ENCODE measurements around the gene CDH23.

Gene CDH23

DNA sequence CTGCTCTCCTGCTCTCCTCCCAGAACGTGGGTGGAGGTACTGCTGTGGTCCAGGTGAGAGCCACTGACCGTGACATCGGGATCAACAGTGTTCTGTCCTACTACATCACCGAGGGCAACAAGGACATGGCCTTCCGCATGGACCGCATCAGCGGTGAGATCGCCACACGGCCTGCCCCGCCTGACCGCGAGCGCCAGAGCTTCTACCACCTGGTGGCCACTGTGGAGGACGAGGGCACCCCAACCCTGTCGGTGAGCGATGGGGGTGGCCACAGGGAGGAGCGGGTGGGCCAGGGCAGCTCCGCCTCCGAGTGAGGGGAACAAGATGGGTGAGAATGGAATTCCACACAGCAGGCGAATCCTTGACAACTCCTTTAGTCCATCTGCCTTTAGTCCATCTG lies 345.0 kb downstream of the CDH23 start:
- ChIA-PET CTCF (interaction anchor here (1.3 to 2.0 kb wide), 3 partner anchors 9 to 31 kb away, joined by 3 to 5 read pairs (median 5); partner anchors contain the start of gene VSIR), POLR2A (no interaction called here)
- no peak overlapping the region for H3K4me3 ChIP-seq (ENCODE audit: low read depth, low read length)
- TF ChIP-seq, protein P1, sequence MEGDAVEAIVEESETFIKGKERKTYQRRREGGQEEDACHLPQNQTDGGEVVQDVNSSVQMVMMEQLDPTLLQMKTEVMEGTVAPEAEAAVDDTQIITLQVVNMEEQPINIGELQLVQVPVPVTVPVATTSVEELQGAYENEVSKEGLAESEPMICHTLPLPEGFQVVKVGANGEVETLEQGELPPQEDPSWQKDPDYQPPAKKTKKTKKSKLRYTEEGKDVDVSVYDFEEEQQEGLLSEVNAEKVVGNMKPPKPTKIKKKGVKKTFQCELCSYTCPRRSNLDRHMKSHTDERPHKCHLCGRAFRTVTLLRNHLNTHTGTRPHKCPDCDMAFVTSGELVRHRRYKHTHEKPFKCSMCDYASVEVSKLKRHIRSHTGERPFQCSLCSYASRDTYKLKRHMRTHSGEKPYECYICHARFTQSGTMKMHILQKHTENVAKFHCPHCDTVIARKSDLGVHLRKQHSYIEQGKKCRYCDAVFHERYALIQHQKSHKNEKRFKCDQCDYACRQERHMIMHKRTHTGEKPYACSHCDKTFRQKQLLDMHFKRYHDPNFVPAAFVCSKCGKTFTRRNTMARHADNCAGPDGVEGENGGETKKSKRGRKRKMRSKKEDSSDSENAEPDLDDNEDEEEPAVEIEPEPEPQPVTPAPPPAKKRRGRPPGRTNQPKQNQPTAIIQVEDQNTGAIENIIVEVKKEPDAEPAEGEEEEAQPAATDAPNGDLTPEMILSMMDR (IDR thresholded peaks at IDR 0.05; ENCODE audit: insufficient read depth, low read length, missing control alignments): no peak
- no peak for DNase-seq (ENCODE audit: low read depth, low spot score)

DNA sequence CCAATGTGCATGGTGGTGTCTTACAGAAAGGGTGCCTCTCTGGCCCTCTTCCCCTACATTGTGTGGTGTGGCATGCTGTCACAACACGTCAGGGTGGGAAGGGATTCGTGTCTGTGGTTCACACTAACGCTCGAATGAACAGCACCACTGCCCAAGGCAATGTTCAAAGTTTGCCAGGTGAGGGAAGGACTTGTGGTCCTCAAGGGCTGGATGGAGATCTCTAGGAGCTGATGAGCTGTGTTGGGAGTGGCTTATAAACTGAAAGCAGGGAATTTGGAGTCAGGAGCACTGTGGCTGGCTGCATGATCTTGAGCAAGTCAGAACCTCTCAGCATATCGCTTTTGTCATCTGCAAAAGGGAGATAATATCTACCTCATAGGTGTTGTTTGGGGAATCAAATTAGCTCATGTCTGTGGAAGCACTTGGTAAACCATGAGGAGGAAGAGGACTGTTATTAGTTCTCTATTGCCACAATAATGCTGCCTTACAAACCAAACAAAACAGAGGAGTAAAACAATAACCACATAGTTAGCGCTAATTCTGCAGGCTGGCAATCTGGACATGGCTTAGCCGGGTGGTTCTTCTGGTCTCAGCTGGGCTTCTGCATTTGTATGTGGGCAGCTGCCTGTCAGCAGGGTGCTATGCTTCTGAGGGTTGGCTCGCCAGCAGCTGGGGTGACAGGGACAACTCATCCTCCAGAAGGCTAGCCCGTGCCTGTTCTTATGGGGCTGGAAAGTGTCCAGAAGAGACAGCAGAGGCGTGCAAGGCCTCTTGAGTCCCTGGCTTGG lies 345.8 kb downstream of the CDH23 start:
- CTCF ChIA-PET: interaction anchor here (1.1 to 2.0 kb wide), 4 partner anchors 10 to 31 kb away, joined by 3 to 5 read pairs (median 5); partner anchors contain the start of gene VSIR
- TF ChIP-seq, protein P1 (IDR thresholded peaks at IDR 0.05; ENCODE audit: insufficient read depth, low read length, missing control alignments): no peak
- DNase-seq (ENCODE audit: low read depth, low spot score): no peak
- no peak overlapping the region for H3K4me3 ChIP-seq (ENCODE audit: low read depth, low read length)
- POLR2A ChIA-PET: no interaction called here

DNA sequence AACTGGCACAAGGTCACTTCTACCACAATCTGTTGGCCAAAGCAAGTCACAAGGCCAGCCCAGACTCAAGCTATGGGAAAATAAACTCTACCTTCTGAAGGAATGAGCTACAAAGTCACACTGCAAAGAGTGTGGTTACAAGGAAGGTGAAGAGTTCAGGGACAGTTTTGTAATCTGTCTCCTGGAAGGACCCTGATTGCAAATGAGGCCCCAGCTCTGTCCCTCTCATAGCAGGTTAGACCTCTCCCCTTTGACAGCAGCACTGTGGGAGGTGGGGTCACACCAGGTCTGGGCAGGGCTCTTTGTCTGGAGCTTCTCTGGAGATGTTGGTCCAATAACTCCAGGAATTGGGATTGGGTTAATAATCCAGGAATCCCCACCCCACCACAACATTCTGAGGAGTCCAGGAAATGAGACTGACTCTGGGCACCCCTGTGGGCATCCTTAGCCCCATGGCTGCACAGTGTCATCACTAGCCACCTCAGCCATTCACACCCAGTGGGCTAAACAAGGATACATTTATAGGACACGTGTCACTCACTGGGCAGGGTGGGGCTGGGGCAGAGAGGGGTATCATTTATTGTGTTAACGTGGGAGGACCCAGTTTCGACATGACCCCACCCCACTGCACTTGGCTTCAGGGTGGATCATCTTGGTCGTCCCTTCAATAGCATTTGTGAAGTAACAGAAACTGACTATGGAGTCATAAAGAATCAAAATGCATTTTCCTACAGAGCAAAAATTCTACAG lies 346.5 kb downstream of the CDH23 start:
- TF ChIP-seq, protein P1 (IDR thresholded peaks at IDR 0.05; ENCODE audit: insufficient read depth, low read length, missing control alignments): no peak
- ChIA-PET CTCF (interaction anchor here (0.7 to 1.7 kb wide), 3 partner anchors 9 to 472 kb away, joined by 3 to 5 read pairs (median 3); partner anchors contain the start of gene VSIR), POLR2A (no interaction called here)
- H3K4me3 ChIP-seq (ENCODE audit: low read depth, low read length): no peak overlapping the region
- DNase-seq (ENCODE audit: low read depth, low spot score): no peak

DNA sequence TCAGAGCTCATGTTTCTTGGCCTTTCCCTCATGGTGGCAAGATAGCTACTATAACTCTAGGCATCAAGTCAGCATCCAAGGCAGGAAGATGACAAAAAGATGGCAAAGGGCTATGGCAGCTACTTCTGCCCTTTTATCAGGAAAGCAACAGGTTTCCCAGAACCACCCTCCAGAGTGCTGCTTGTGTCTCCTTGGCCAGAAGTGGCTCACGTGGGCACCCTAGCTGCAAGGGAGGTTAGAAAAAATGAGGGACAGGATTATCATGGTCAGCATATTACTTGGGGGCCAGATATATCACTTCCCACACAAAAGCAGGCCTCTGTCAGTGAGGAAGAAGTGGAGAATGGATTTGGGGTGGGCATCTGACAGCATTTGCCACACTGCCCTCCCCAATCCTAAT lies 347.1 kb downstream of the CDH23 start:
- DNase-seq (ENCODE audit: low read depth, low spot score): no peak
- ChIA-PET POLR2A (no interaction called here), CTCF (interaction anchor here (0.7 kb wide), 1 partner anchor 473 kb away, joined by 3 read pairs; no protein-coding TSS in a partner anchor)
- TF ChIP-seq, protein P1 (IDR thresholded peaks at IDR 0.05; ENCODE audit: insufficient read depth, low read length, missing control alignments): no peak
- no peak overlapping the region for H3K4me3 ChIP-seq (ENCODE audit: low read depth, low read length)

DNA sequence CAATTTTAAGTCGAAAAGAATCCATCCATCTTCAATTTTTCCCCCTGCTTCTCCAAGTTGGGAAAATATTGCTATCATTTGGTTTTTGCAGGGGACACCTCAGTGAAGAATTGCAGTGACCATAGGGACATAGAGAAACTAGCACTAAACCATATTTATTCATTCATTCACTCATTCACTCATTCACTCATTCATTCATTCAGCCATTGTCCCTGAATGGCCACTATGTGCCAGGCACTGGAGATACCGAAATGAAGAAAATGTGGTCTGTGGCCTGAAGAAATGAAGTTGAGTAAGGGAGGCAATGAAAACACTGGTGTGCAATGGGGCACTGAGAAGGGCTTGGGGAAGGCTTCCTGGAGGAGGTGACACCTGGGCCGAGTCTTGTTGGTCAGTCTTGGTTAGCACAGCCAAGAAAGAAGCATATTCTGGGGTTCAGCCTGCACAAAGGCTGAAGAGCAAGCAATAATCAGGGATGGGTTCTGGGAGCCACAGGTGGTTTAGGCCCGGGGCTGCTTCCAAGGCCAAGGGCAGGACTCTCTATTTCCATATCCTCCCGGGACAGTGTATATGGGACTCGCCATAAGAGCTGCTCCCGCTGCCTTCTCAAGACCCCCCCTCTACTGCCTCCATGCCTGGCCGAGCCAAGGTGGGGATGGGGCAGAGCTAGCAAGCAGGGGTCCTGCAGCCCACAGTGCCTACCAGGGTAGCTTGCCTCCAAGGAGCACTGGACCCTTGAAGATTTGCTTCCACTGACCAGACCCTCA lies 348.4 kb downstream of the CDH23 start:
- H3K4me3 ChIP-seq (ENCODE audit: low read depth, low read length): no peak overlapping the region
- TF ChIP-seq, protein P1 (IDR thresholded peaks at IDR 0.05; ENCODE audit: insufficient read depth, low read length, missing control alignments): no peak
- ChIA-PET POLR2A (no interaction called here), CTCF (interaction anchor here (1.5 kb wide), 1 partner anchor 12 kb away, joined by 3 read pairs; no protein-coding TSS in a partner anchor)
- no peak for DNase-seq (ENCODE audit: low read depth, low spot score)
